CMK (cell line): ENCODE data around the gene FAM149A.

ENCODE experiments used
- DNase-seq: peaks from one replicate; pipeline ENCODE4 v3.0.0-alpha.2; 2010; ENCODE audit warnings: low read depth

The FAM149A gene

GRCh38 chr4:186158966-186159365, 54.5 kb downstream of the FAM149A start:
- DNase-seq: no peak

GRCh38 chr4:186159613-186160012, 55.1 kb downstream of the FAM149A start:
- DNase-seq: no peak

- DNase-seq: no peak
Observed at GRCh38 chr4:186161138-186161537, 56.6 kb downstream of the FAM149A start.

DNA sequence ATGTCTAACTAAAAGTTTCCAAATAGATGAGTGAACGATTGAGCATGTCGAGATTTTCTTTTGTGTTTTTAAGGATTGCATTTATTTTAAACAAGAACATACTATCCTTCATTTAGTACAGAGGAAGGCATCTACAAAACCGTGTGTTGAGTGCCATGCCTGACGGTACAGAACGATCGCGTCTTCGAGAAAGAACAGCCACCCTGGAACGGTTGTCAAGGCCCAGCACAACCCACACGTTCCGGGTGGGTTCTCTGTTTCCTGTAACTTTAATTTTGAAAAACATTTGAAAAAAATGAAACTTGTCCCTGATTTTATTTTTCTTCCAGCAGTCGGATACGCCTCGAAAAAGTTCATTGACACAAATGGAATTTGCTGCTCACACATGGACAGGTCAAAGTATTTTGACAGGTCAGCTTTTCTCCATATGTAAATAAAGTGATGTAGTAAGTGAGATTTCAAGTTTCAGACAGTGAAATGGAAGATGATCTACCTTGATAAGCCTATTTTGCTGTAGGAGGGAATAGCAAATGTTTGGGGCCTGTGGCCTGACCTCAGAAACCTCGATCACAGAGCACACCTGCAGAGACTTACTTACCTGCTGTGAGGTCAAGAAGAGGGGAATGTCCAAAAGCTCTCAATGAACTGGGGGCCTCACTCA, 62.5 kb downstream of the FAM149A start:
- no peak for DNase-seq

DNA sequence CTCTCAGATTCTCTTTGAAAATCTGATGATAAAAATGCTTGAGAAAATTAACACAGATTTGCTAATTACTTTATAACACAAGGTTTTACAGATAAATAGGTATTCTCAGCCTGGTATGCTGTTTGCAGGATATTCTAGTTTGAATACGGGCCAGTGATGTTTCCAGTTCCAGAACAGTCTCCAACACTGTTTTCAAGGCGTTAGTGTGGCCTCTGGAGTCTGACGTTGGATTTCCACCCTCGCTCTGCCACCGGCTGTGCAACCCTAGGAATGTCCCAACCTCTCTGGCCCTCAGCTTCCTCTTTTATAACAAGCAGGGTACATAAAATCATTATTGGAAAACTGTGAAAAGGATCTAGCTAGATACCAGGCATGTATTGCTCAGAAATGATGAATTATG, 63.1 kb downstream of the FAM149A start:
- no peak for DNase-seq

- DNase-seq: no peak
Observed at GRCh38 chr4:186168750-186169149, 64.2 kb downstream of the FAM149A start.

DNA sequence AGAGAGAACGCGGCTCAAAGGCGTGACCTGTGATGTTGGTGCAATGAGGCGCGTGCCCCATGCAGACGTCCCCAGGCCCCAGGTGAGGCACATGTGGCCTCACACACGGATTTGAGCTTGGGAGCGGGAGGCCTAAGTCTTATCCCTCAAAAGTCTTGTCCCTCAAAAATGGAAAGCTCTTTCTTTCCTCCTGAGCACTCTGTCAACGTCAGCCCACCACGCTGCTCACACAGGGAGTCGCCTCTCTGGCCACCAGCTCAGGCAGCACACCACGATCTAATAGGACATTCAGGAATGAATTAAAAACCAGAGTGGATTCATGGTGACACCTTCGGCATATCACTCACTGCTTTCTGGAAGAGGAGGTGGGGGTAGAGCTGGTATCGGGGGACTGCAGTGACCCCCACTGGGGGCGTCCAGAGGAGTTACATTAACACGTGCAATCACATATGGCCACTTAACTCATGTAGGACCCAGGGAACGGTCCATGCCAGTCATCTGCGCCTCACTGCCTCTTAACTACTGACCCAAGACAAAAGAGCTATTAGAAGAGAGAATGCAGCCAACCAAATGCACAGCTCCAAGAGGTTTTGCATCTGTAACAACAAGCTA, 64.9 kb downstream of the FAM149A start:
- DNase-seq: no peak

DNA sequence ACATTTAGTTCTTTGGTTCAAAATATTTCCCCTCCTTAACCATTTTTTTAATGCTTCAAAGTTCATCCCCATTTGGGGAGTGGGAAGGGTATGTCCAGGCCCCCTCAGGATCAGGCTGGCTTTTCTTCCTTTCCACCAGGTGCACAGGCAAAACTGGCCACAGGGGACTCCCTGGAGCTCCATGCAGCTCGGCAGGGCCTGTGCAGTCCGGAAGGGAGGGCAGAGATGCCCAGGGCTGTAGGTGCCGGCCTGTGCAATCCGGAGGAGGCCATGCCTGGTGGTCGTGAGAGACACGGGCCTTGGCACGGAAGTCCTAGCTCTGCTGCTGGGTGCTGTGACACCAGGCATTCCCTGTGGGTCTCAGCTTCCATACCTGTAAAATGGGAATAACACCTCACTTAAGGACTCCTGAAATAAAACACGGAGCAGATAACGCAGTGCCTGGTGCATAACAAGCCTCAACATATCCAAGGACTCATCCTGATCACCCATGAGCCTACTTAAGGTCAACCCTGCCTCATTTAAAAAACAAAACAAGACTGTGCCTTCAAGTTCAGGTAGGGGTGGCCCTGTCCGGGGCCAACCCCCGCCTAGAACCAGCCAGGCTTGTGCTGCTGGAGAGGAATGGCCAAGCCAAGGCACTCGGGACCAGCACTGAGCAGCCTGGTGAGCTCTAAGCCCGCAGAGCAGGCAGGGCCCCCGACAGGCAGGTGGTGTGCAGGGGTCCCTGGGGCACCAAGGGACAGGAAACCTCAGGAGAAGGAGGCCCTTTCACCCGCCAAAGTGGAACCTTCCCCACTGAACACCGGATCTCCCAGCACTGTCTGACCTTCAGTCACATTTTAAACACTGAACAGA, 65.7 kb downstream of the FAM149A start:
- no peak for DNase-seq

DNA sequence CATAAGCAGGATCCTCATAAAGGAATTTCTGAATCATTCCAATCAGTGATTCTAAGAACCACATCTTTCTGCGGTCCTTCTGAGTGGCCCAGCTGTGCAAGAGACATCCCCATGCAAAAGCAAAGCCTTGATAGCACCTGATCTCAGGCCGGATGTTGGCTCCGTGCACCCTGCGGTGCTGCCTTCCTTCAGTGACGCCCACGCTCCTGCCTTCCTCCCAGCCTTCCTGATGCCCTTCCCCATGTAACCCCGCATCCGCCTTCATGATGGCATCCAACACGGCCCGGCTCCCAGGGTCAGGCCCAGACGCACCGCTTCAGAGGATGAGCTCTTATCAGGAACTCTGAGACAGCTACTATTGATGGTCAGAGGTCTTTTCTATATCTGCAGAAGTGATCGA, 66.5 kb downstream of the FAM149A start:
- DNase-seq: no peak

- no peak for DNase-seq
Observed at GRCh38 chr4:186172546-186172945, 68.0 kb downstream of the FAM149A start.

DNA sequence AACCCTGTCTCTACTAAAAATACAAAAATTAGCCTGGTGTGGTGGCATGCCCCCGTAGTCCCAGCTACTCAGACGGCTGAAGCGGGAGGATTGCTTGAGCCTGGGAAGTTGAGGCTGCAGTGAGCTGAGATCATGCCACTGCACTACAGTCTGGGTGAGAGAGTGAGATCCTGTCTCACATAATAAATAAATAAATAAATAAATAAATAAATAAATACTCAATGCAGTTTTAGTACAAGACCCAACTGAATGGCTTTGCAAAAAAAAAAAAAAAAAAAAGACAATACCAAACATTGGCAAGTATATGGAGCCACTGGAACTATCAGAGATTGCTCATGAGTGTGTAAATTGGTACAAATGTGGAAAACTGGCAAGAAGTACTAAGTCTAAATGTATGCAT, 83.6 kb downstream of the FAM149A start:
- DNase-seq: no peak

DNA sequence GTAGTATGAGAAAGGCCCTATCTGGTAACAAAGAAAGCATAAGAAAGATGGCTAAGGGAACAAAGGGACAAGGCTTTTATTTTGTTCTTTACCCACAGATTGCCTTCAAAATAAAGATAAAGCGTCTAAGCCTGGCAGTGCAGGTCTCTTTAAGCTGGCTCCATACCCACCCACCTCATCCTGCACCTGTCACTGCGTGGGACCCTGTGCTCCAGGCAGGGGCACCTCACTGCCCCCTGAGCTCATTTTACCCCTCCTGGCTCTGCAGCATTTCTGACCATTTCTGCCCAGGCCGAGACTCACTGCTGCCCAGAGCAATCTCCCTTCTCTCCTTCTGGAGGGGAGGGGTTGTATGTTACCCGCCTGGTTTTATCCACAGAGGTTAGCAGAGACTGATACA, 85.2 kb downstream of the FAM149A start:
- no peak for DNase-seq

- DNase-seq: peak; percentile 36
Observed at GRCh38 chr4:186190581-186191199, 86.2 kb downstream of the FAM149A start.

GRCh38 chr4:186191200-186192065, 86.9 kb downstream of the FAM149A start, which contains the start of gene CYP4V2:
TSS of gene CYP4V2 (plus strand) at chr4:186191567. CDS start at chr4:186191824, 257 bp downstream.
- DNase-seq: peak; percentile 58

DNA sequence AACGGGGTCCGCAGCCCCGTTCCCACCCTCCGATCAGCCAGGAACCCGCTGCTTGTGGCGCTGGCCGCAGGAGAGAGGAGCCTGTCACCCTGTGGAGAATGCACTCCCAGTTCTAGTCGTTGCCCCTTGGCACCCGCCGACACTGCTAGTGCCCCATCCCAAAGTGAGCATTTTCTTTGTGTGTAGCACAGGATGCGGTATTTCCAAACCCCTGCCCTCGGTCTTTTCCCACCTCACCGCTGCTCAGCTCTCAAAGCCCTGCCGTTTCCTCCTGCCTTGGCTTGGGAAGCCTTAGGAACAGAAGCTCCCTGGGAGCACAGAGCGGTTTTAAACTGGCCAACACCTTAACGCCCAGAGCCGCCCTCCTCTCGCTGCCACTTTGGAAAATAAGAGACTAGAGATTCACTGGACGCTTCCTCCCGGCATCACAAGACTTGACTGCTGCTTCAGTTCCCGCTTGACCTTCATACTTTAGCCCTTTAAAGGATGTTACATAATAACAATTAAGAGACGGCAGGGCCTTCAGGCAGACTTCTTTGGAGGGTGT, 87.6 kb downstream of the FAM149A start:
- DNase-seq: no peak

- DNase-seq: no peak
Observed at GRCh38 chr4:186193851-186194250, 89.3 kb downstream of the FAM149A start.

DNA sequence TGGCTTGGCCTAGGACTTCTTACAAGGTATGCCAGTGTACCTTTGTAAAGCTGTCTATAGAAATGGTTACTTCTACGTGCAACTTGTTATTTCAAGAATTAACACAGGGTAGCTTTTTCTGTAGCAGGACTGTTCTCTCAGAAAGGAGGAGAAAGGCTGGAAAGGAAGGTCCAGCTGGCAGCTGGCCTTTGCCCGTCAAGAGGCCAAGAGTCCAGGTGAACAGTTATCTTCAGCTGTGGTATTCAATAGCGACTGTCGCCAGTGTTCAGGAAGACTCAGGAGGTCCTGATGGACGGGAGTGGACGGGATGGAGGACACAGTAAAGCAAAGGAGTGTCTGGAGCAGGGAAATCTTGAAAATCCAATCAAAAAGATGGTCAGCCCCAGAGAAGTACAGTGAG, 91.6 kb downstream of the FAM149A start:
- no peak for DNase-seq

DNA sequence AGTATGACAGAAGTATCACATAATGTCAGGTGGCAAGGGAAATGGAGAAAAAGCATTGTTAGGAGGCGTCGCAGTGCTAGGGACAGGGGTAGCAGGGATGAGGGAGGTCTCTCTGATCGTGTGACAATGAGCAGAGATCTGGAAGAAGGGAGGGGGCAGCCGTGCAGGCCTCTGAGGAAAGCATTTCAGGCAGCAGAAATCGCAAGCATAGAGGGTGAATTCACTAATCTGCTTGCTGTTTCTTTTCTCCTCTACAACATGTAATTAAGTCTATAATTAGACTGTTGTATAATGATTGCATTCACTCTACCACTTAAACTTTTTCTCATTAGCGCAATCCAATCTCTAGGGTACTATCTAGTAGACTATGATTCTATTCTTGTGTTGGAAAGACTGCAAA, 96.0 kb downstream of the FAM149A start:
- DNase-seq: no peak

GRCh38 chr4:186201010-186201409, 96.5 kb downstream of the FAM149A start:
- DNase-seq: no peak

DNA sequence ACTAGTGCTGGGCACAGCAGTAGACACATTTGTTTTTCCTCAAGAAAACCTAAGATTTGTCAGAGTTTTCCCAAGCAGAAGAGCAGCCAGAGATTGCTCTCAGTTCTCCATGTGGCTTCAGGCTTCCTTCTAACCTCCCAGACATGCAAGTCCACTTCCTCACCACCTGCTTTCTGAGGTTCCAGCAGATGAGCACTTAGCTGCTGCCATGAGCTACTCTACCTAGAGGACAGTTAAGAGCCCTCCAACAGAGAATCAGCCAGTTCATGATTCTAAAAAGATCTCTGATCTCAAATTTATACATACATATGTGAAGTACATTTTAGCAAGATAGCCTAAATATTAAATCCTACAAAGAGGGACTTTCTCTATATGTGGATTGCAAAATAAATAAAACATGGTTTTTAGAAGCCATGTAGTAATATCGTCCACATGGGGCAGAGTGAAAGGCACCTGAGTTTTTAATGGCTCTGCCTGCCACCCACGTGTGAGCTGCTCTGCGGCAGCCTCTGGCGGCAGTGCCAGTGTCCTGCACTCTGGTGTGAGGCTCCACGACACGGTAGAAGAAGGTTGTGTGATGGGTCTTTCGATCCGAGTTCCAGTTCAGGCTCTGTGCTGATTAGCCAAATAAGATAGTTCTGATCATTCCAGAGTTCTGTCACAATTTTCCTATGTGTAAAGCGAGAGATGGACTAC, 97.2 kb downstream of the FAM149A start:
- no peak for DNase-seq
